HEK293T (cell line): ENCODE results near the gene SZT2.
"Not testable (repeated sequence)": the region's sequence is repeated elsewhere in the genome, so short reads cannot be mapped to it uniquely, and the experiment has no call there.

Experiments used
- CTCF ChIA-PET: fragments of 350-600 bp; formaldehyde crosslinking; extraction: SDS; loops from one replicate; lab custom pipeline; 2021; ENCODE audit warnings: antibody characterized with exemption, inconsistent platforms; lab: Yijun Ruan, JAX
- POLR2A ChIA-PET: fragments of 350-600 bp; formaldehyde crosslinking; extraction: SDS; loops from one replicate; lab custom pipeline; 2020; ENCODE audit warnings: antibody characterized with exemption, inconsistent platforms; lab: Yijun Ruan, JAX
- DNase-seq: peaks from one replicate; pipeline ENCODE4 v3.0.0; 2012; ENCODE audit warnings: mixed read lengths; ENCODE audit errors: extremely low spot score
- ARNT ChIP-seq: fragments of 450-650 bp; IDR thresholded peaks from 2 replicates; pipeline ENCODE4 v1.6.1; 2017; ENCODE audit warnings: mild to moderate bottlenecking
- BHLHE40 ChIP-seq: fragments of 450-650 bp; IDR thresholded peaks from 2 replicates; pipeline ENCODE4 v1.6.1; 2016; ENCODE audit warnings: mild to moderate bottlenecking, moderate library complexity, borderline replicate concordance
- CTBP1 ChIP-seq: fragments of 450-650 bp; IDR thresholded peaks from 2 replicates; pipeline ENCODE4 v1.6.1; 2016; ENCODE audit warnings: borderline replicate concordance
- ELF4 ChIP-seq: fragments of 450-650 bp; IDR thresholded peaks from 2 replicates; pipeline ENCODE4 v1.6.1; 2017; ENCODE audit warnings: antibody characterized with exemption
- FOXA1 ChIP-seq: fragments of 450-650 bp; IDR thresholded peaks from 2 replicates; pipeline ENCODE4 v1.6.1; 2016; ENCODE audit warnings: mild to moderate bottlenecking
- FOXK2 ChIP-seq: fragments of 450-650 bp; IDR thresholded peaks from 2 replicates; pipeline ENCODE4 v1.6.1; 2016; ENCODE audit warnings: mild to moderate bottlenecking
- FOXM1 ChIP-seq: fragments of 450-650 bp; IDR thresholded peaks from 2 replicates; pipeline ENCODE4 v1.6.1; 2017; ENCODE audit warnings: mild to moderate bottlenecking, borderline replicate concordance
- HDGF ChIP-seq: fragments of 450-650 bp; IDR thresholded peaks from 2 replicates; pipeline ENCODE4 v1.6.1; 2017; ENCODE audit warnings: antibody characterized with exemption, borderline replicate concordance
- L3MBTL2 ChIP-seq: fragments of 450-650 bp; conservative IDR thresholded peaks from 2 replicates; pipeline ENCODE4 v1.6.1; 2016; ENCODE audit warnings: mild to moderate bottlenecking
- LEF1 ChIP-seq: fragments of 450-650 bp; IDR thresholded peaks from 2 replicates; pipeline ENCODE4 v1.6.1; 2017; ENCODE audit warnings: mild to moderate bottlenecking, borderline replicate concordance
- NFRKB ChIP-seq: fragments of 450-650 bp; IDR thresholded peaks from 2 replicates; pipeline ENCODE4 v1.6.1; 2016; ENCODE audit warnings: mild to moderate bottlenecking, moderate library complexity
- SP1 ChIP-seq: fragments of 450-650 bp; IDR thresholded peaks from 2 replicates; pipeline ENCODE4 v1.6.1; 2017
- SUZ12 ChIP-seq: fragments of 450-650 bp; IDR thresholded peaks from 2 replicates; pipeline ENCODE4 v1.6.1; 2016; ENCODE audit warnings: mild to moderate bottlenecking
- TARDBP ChIP-seq: fragments of 450-650 bp; IDR thresholded peaks from 2 replicates; pipeline ENCODE4 v1.6.1; 2016
- ZNF384 ChIP-seq: fragments of 450-650 bp; IDR thresholded peaks from 2 replicates; pipeline ENCODE4 v1.6.1; 2016
- TF ChIP-seq, protein P1 (sequence below): fragments of 450-650 bp; IDR thresholded peaks from 2 replicates; pipeline ENCODE4 v1.6.1; 2016

The SZT2 gene

DNA sequence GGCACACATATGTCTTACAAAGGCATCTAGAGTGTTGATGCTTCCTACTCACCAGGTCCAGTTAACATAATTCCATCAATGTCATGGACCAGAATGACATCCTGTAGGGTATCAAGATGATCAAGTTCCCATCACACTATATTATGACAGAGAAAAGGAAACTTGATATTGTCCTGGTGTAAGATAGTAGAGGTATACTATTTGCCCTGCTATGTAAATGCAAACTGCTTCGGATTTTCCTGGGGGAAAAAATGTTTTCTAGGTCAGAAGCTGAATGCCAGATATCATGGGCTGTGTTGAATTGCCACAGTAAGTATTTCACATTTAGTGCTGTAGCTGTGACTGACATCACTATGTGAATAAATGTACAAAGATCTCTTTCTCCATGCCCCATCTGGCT, 80.2 kb downstream of the SZT2 start:
- TF ChIP-seq TARDBP (no peak), FOXA1 (no peak), FOXK2 (no peak), HDGF (no peak), SUZ12 (no peak), L3MBTL2 (no peak)
- CTCF ChIA-PET = no interaction called here
- DNase-seq = no peak
- POLR2A ChIA-PET = no interaction called here

- no peak for TF ChIP-seq ELF4
- no peak for TF ChIP-seq ZNF384
- TF ChIP-seq ARNT = no peak
- TF ChIP-seq FOXA1 = no peak
- no peak for TF ChIP-seq SP1
- TF ChIP-seq FOXK2 = no peak
- TF ChIP-seq L3MBTL2 = no peak
- no peak for TF ChIP-seq SUZ12
- no peak for TF ChIP-seq BHLHE40
- no peak for TF ChIP-seq FOXM1
- TF ChIP-seq, protein P1, sequence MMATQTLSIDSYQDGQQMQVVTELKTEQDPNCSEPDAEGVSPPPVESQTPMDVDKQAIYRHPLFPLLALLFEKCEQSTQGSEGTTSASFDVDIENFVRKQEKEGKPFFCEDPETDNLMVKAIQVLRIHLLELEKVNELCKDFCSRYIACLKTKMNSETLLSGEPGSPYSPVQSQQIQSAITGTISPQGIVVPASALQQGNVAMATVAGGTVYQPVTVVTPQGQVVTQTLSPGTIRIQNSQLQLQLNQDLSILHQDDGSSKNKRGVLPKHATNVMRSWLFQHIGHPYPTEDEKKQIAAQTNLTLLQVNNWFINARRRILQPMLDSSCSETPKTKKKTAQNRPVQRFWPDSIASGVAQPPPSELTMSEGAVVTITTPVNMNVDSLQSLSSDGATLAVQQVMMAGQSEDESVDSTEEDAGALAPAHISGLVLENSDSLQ = no peak
- no peak for TF ChIP-seq HDGF
- no peak for TF ChIP-seq CTBP1
- no peak for TF ChIP-seq TARDBP
- TF ChIP-seq LEF1 = no peak
- no peak for TF ChIP-seq NFRKB
- ChIA-PET CTCF (no interaction called here), POLR2A (no interaction called here)
- no peak for DNase-seq
Measured at GRCh38 chr1:43472087-43472462, 82.4 kb downstream of the SZT2 start.

DNA sequence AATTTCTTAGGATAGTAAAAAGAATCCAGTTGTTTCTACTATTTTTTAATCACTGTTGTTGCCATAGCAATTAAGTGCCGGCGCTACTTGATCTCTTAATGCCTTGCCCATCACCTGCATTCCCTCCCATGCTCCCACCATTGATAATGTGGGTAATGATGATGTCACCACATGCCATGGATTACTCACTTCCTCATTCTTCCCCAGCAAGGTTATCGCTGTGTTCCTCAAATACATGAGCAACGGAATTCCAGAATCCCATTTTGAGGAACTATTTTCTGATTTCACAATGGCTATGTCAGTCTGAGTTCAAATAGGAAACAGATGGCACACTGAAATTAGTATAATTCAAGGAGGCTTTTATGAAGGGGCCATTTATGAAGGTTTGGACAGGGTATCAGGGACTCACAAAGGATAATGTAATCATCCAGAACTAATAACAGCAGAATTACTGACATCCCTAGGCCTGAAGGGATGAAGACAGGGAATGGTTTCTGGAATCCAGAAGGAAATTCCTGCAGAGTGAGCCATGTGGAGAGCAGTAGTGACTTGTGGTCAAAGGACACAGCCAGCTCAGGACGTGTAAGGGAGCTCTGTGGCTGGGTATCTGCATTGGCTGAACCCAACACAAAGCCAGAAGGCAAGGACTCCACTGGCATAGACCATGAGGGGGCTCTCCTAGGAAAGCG, 82.9 kb downstream of the SZT2 start:
- POLR2A ChIA-PET, DNase-seq, CTCF ChIA-PET: not testable (repeated sequence)

GRCh38 chr1:43473463-43473862, 83.8 kb downstream of the SZT2 start:
- no peak for TF ChIP-seq SUZ12
- no peak for TF ChIP-seq HDGF
- no peak for TF ChIP-seq LEF1
- TF ChIP-seq ZNF384 = no peak
- TF ChIP-seq ARNT = no peak
- no peak for TF ChIP-seq FOXK2
- TF ChIP-seq L3MBTL2 = no peak
- TF ChIP-seq ELF4 = no peak
- TF ChIP-seq CTBP1 = no peak
- no peak for TF ChIP-seq FOXA1
- no peak for TF ChIP-seq BHLHE40
- TF ChIP-seq, protein P1 = no peak
- TF ChIP-seq SP1 = no peak
- no peak for TF ChIP-seq TARDBP
- no peak for TF ChIP-seq NFRKB
- no peak for TF ChIP-seq FOXM1
- DNase-seq = no peak
- POLR2A ChIA-PET = no interaction called here
- CTCF ChIA-PET = no interaction called here

GRCh38 chr1:43475611-43476401, 86.1 kb downstream of the SZT2 start:
- DNase-seq, POLR2A ChIA-PET, CTCF ChIA-PET: not testable (repeated sequence)

GRCh38 chr1:43477716-43478115, 88.0 kb downstream of the SZT2 start:
- DNase-seq = no peak
- TF ChIP-seq NFRKB (no peak), L3MBTL2 (no peak), ELF4 (no peak), ARNT (no peak), FOXK2 (no peak), SP1 (no peak), TARDBP (no peak), CTBP1 (no peak), HDGF (no peak), FOXM1 (no peak), ZNF384 (no peak), BHLHE40 (no peak), LEF1 (no peak), SUZ12 (no peak), FOXA1 (no peak)
- TF ChIP-seq, protein P1 = no peak
- ChIA-PET CTCF (no interaction called here), POLR2A (no interaction called here)

DNA sequence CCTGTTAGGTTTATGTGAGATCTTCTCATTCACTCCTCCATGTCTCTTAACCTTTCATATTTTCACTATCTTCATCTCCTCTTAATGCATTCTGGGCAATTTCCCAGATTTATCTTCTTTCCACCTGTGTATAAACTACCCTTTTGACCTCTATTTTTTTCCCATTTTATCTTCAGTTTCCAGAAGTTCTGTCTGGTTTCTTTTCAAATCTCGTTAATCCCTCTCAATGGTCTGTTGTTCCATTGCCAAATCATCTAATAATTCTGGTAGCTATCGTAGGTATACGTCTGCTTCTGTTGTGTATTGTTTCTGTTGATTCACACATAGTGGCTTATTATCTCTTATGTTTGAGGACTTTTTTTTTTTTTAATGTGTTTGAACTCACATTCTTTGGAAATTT, 89.7 kb downstream of the SZT2 start:
- TF ChIP-seq FOXK2 = no peak
- ChIA-PET POLR2A (no interaction called here), CTCF (no interaction called here)
- DNase-seq = no peak
